ENCODE measurements around the gene CACNA1C. TPM values are rescaled to one million over a fixed set of nuclear protein-coding genes. Genes with fewer than 3 reads are reported as not detected.

The CACNA1C gene
- total RNA-seq, 1 experiment from 2014 or later: not detected

DNA sequence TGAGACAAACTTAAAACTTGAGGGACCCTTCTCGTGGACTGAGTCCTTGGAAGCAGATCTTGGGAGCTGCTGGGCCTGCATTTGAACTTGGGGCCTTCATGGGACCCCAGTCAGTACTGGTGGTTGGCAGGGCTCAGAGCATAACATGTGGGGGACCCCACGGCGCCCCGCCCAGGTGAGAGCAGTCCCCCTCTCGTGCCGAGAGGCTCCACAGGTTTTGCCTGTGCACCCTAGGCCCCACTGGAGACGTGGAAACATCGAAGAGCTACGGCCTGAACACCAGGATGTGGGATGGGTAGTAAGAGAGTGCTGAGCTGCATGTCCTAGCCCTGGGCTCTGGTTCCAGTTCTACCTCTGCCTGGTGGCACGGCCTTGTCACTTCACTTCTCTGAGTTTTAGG lies 84.1 kb downstream of the CACNA1C start:
- Histone ChIP-seq H3F3A (ENCODE audit: insufficient read depth, low read depth) (no peaks in the 10 kb centered on the region), H2AFZ (no peak overlapping the region), H3K4me2 (no peak overlapping the region), H3K9me2 (ENCODE audit: insufficient read depth) (no peaks in the 10 kb centered on the region), H3K36me3 (ENCODE audit: low read depth) (no peaks in the 10 kb centered on the region), H3K4me3 (no peak overlapping the region), H3K27ac (no peak overlapping the region), H3K4me1 (replicated peaks; ENCODE audit: insufficient read depth) (no peaks in the 10 kb centered on the region), H3K9me3 (ENCODE audit: insufficient read depth, low read depth) (no peaks in the 10 kb centered on the region), H3K27me3 (ENCODE audit: insufficient read depth, low read depth) (peaks cover 58% of the 10 kb centered on the region), H3K79me2 (ENCODE audit: low read depth) (no peaks in the 10 kb centered on the region), H4K20me1 (ENCODE audit: insufficient read depth) (no peaks in the 10 kb centered on the region)
- POLR2A ChIA-PET (ENCODE audit: unreplicated experiment): no interaction called here
- TF ChIP-seq EZH2 (IDR thresholded peaks at IDR 0.05; ENCODE audit: low read depth): no peak
- TF ChIP-seq, protein P1, sequence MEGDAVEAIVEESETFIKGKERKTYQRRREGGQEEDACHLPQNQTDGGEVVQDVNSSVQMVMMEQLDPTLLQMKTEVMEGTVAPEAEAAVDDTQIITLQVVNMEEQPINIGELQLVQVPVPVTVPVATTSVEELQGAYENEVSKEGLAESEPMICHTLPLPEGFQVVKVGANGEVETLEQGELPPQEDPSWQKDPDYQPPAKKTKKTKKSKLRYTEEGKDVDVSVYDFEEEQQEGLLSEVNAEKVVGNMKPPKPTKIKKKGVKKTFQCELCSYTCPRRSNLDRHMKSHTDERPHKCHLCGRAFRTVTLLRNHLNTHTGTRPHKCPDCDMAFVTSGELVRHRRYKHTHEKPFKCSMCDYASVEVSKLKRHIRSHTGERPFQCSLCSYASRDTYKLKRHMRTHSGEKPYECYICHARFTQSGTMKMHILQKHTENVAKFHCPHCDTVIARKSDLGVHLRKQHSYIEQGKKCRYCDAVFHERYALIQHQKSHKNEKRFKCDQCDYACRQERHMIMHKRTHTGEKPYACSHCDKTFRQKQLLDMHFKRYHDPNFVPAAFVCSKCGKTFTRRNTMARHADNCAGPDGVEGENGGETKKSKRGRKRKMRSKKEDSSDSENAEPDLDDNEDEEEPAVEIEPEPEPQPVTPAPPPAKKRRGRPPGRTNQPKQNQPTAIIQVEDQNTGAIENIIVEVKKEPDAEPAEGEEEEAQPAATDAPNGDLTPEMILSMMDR (conservative IDR thresholded peaks at IDR 0.05): no peak
- CTCF ChIA-PET: no interaction called here
- intact Hi-C loops (cut with micrococcal nuclease; ENCODE audit: unreplicated experiment): no loop called here
- BruUV-seq (replicated peaks): no TSS peak
- no peak for DNase-seq

DNA sequence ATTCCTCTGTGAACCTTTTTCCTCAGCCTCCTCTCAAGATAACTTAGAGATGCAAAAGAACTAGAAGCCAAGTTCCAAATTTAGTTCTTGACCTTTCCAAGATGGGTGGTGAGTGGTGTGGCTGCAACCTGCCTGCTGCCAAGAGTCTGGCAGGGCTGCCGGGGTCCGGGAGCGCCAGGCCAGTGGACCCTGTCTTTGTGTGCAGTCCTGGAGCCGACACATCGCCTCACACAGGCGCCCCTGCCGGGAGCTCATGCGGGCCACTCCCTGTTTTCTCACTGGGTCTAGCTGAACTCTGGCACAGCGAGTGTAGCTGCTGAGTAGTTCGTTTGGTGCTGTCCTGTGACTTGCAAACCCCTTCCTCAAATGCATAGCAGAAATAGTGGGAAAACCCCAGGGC lies 84.9 kb downstream of the CACNA1C start:
- no peaks in the 10 kb centered on the region for H3F3A ChIP-seq (ENCODE audit: insufficient read depth, low read depth)
- no peak overlapping the region for H3K4me3 ChIP-seq
- no peaks in the 10 kb centered on the region for H3K4me1 ChIP-seq (replicated peaks; ENCODE audit: insufficient read depth)
- no peaks in the 10 kb centered on the region for H3K9me3 ChIP-seq (ENCODE audit: insufficient read depth, low read depth)
- no peak for DNase-seq
- no peak overlapping the region for H3K4me2 ChIP-seq
- no peaks in the 10 kb centered on the region for H4K20me1 ChIP-seq (ENCODE audit: insufficient read depth)
- no peak for TF ChIP-seq EZH2 (IDR thresholded peaks at IDR 0.05; ENCODE audit: low read depth)
- TF ChIP-seq, protein P1 (conservative IDR thresholded peaks at IDR 0.05): no peak
- no TSS peak for BruUV-seq (replicated peaks)
- H3K36me3 ChIP-seq (ENCODE audit: low read depth): no peaks in the 10 kb centered on the region
- CTCF ChIA-PET: no interaction called here
- intact Hi-C loops (cut with micrococcal nuclease; ENCODE audit: unreplicated experiment): no loop called here
- peaks cover 65% of the 10 kb centered on the region for H3K27me3 ChIP-seq (ENCODE audit: insufficient read depth, low read depth)
- no peaks in the 10 kb centered on the region for H3K9me2 ChIP-seq (ENCODE audit: insufficient read depth)
- H2AFZ ChIP-seq: no peak overlapping the region
- H3K79me2 ChIP-seq (ENCODE audit: low read depth): no peaks in the 10 kb centered on the region
- POLR2A ChIA-PET (ENCODE audit: unreplicated experiment): no interaction called here
- H3K27ac ChIP-seq: no peak overlapping the region

DNA sequence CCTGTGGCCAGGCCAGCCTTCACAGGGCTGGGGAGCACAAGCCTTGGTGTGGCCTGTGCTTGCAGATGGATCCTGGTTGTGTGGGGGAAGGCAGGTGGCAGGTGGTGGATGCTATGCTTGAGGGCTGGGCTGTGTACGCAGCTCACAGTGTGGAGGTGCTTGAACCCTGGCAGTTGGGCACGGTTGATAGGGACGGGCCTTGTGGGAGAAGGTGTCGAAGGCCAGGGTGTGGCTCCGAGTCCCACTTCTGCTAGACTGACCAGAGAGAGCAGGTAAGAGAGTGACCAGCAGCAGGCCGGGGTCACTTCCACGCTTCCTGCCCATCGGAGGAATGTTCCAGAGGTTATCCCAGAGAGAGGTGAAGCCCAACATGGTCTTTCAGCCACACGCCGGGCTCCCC lies 85.5 kb downstream of the CACNA1C start:
- no peaks in the 10 kb centered on the region for H3K9me2 ChIP-seq (ENCODE audit: insufficient read depth)
- no peak overlapping the region for H3K4me2 ChIP-seq
- H3K27me3 ChIP-seq (ENCODE audit: insufficient read depth, low read depth): peaks cover 71% of the 10 kb centered on the region
- POLR2A ChIA-PET (ENCODE audit: unreplicated experiment): no interaction called here
- no TSS peak for BruUV-seq (replicated peaks)
- no peak overlapping the region for H3K27ac ChIP-seq
- H4K20me1 ChIP-seq (ENCODE audit: insufficient read depth): no peaks in the 10 kb centered on the region
- no peaks in the 10 kb centered on the region for H3K9me3 ChIP-seq (ENCODE audit: insufficient read depth, low read depth)
- no peaks in the 10 kb centered on the region for H3K36me3 ChIP-seq (ENCODE audit: low read depth)
- intact Hi-C loops (cut with micrococcal nuclease; ENCODE audit: unreplicated experiment): no loop called here
- no peak for DNase-seq
- H3K79me2 ChIP-seq (ENCODE audit: low read depth): no peaks in the 10 kb centered on the region
- H3K4me3 ChIP-seq: no peak overlapping the region
- TF ChIP-seq, protein P1 (conservative IDR thresholded peaks at IDR 0.05): no peak
- no peak for TF ChIP-seq EZH2 (IDR thresholded peaks at IDR 0.05; ENCODE audit: low read depth)
- CTCF ChIA-PET: no interaction called here
- no peaks in the 10 kb centered on the region for H3F3A ChIP-seq (ENCODE audit: insufficient read depth, low read depth)
- H3K4me1 ChIP-seq (replicated peaks; ENCODE audit: insufficient read depth): no peaks in the 10 kb centered on the region
- no peak overlapping the region for H2AFZ ChIP-seq

All from PC-9 (cell line).